Right renal pelvis (tissue), 4 donors: ENCODE measurements around the gene RAVER1. TPM values are rescaled to one million over a fixed set of nuclear protein-coding genes. Genes with fewer than 3 reads are reported as not detected.
A peak's percentile ranks its signal among the peaks of the same experiment; 100 is the strongest.

Source experiments
- DNase-seq, 4 donors: peaks; one replicate each; pipeline ENCODE4 v3.0.0-alpha.2; 2013; ENCODE audit warnings: low read depth in 4 of 4, low spot score in 3 of 4, missing footprints in 1 of 4
- polyA plus RNA-seq, 4 donors: library from polyadenylated mRNA; unstranded; fragments of 120-200 nt; gene quantifications; one replicate each; pipeline ENCODE4 v1.2.1, GENCODE V29; 2013; ENCODE audit not compliant: insufficient read length in 4 of 4

RAVER1 gene
- polyA plus RNA-seq, 4 donors, result 27.3 to 40.6 (median 31.2) TPM

- no peak for DNase-seq
Observed at GRCh38 chr19:10270616-10271394, 62.5 kb downstream of the RAVER1 start, which contains the start of gene ICAM1. Gene ICAM1, plus strand, starts transcription at chr19:10271120. Its CDS starts 40 bp downstream, at chr19:10271160.

DNA sequence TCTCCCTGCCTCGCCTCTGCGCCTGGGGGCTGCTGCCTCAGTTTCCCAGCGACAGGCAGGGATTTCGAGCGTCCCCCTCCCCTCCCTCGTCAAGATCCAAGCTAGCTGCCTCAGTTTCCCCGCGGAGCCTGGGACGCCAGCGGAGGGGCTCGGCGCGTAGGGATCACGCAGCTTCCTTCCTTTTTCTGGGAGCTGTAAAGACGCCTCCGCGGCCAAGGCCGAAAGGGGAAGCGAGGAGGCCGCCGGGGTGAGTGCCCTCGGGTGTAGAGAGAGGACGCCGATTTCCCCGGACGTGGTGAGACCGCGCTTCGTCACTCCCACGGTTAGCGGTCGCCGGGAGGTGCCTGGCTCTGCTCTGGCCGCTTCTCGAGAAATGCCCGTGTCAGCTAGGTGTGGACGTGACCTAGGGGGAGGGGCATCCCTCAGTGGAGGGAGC, 63.1 kb downstream of the RAVER1 start:
- DNase-seq, result no peak

DNA sequence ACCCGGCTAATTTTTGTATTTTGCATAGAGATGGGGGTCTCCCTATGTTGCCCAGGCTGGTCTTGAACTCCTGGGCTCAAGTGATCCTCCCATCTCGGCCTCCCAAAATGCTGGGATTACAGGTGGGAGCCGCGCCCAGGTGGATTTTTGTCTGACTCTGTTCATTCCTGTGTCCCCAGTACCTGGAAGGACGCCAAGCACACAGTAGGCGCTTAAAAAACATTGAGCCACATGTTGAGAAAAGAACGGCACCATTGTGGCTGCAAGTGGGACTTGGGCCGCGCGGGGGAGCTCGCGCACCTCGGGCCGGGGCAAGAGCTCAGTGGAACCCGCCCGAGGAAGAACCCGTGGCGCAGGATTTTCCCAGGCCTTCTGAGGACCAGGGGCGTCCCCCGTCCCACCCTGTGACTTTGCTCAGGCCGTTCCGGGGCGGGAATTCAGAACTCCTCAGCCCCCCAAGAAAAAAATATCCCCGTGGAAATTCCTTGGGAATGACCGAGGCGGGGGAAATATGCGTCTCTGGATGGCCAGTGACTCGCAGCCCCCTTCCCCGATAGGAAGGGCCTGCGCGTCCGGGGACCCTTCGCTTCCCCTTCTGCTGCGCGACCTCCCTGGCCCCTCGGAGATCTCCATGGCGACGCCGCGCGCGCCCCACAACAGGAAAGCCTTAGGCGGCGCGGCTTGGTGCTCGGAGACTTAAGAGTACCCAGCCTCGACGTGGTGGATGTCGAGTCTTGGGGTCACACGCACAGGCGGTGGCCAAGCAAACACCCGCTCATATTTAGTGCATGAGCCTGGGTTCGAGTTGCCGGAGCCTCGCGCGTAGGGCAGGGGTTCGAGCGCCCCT, 63.8 kb downstream of the RAVER1 start:
- peak in 1 of 4 donors; percentile 58 for DNase-seq

DNA sequence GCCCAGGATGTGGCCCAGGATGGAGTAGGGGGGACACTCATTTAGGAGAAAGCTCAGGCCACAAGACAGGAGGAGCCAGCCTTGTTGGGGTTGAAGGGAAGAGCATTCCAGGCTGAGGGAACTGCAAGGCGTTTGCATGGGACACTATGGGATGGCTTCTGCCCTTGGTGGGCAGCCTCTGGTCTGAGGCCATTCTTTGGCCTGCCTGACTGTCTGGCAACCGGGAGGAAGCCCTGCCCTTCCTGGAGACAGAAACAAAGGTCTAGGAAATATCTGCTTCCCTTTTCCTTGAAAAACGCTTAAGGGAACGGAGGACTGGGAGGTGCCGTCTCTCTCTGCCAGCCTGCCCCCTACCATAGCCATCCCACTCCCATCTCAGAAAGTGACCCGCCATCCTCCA, 65.3 kb downstream of the RAVER1 start:
- DNase-seq, result no peak

GRCh38 chr19:10266706-10267105, 66.6 kb downstream of the RAVER1 start:
- DNase-seq, result no peak

Other genes starting within 250 kb of the RAVER1 start
- 10 to 100 TPM; 24.6 to 28.9 (median 26.1) TPM for gene SHFL, start 247.2 kb downstream of the RAVER1 start, polyA plus RNA-seq
- 1 to 10 TPM; 2.3 to 4.8 (median 2.9) TPM for gene ANGPTL6, start 230.9 kb downstream of the RAVER1 start, polyA plus RNA-seq
- 10 to 100 TPM; 28.6 to 36.4 (median 32.1) TPM for gene PPAN, start 227.2 kb downstream of the RAVER1 start, polyA plus RNA-seq
- 10 to 100 TPM; 10.4 to 13.9 (median 12.2) TPM for gene P2RY11, start 221.8 kb downstream of the RAVER1 start, polyA plus RNA-seq
- 100 to 1,000 TPM; 188 to 215 (median 195) TPM for gene EIF3G, start 213.6 kb downstream of the RAVER1 start, polyA plus RNA-seq
- 100 to 1,000 TPM in 3 of 4 donors, 10 to 100 TPM in 1; 89.1 to 111 (median 105) TPM for gene DNMT1, start 138.6 kb downstream of the RAVER1 start, polyA plus RNA-seq
- 10 to 100 TPM; 11.1 to 12.5 (median 11.8) TPM for gene S1PR2, start 102.2 kb downstream of the RAVER1 start, polyA plus RNA-seq
- 10 to 100 TPM; 38.3 to 57.4 (median 39.5) TPM for gene MRPL4, start 81.3 kb downstream of the RAVER1 start, polyA plus RNA-seq
- gene ICAM1, start 62.4 kb downstream of the RAVER1 start, polyA plus RNA-seq, result 1 to 10 TPM; 6.1 to 7.5 (median 6.6) TPM
- gene ICAM4, start 46.6 kb downstream of the RAVER1 start, polyA plus RNA-seq, result under 1 TPM; 0.17 to 0.57 (median 0.46) TPM
- under 1 TPM; 0.10 to 0.38 (median 0.14) TPM for gene ICAM5, start 43.6 kb downstream of the RAVER1 start, polyA plus RNA-seq
- gene ZGLP1, start 23.7 kb downstream of the RAVER1 start, polyA plus RNA-seq, result 1 to 10 TPM; 4.0 to 6.8 (median 5.1) TPM
- 10 to 100 TPM; 18.6 to 25.9 (median 20.7) TPM for gene FDX2, start 17.5 kb downstream of the RAVER1 start, polyA plus RNA-seq
- gene ICAM3, start 6.1 kb upstream of the RAVER1 start, polyA plus RNA-seq, result 10 to 100 TPM in 1 of 4 donors, 1 to 10 TPM in 3; 7.8 to 11.3 (median 8.9) TPM
- gene TYK2, start 47.0 kb upstream of the RAVER1 start, polyA plus RNA-seq, result 100 to 1,000 TPM; 103 to 130 (median 109) TPM
- gene CDC37, start 70.0 kb upstream of the RAVER1 start, polyA plus RNA-seq, result 100 to 1,000 TPM; 135 to 170 (median 137) TPM
- 1 to 10 TPM; 1.7 to 3.4 (median 2.7) TPM for gene PDE4A, start 87.0 kb upstream of the RAVER1 start, polyA plus RNA-seq
- gene KEAP1, start 169.8 kb upstream of the RAVER1 start, polyA plus RNA-seq, result 10 to 100 TPM; 70.0 to 86.6 (median 79.0) TPM
- 1 to 10 TPM; 1.6 to 2.0 (median 1.6) TPM for gene S1PR5, start 183.9 kb upstream of the RAVER1 start, polyA plus RNA-seq
- 10 to 100 TPM; 30.2 to 39.2 (median 35.0) TPM for gene ATG4D, start 210.4 kb upstream of the RAVER1 start, polyA plus RNA-seq
- gene KRI1, start 232.5 kb upstream of the RAVER1 start, polyA plus RNA-seq, result 10 to 100 TPM; 30.9 to 35.5 (median 32.4) TPM
- gene CDKN2D, start 235.4 kb upstream of the RAVER1 start, polyA plus RNA-seq, result 10 to 100 TPM; 10.7 to 12.3 (median 11.8) TPM